ENCODE measurements around the gene EDEM3. TPM values are rescaled to one million over a fixed set of nuclear protein-coding genes. Genes with fewer than 3 reads are reported as not detected.
"Not testable (repeated sequence)": the region's sequence is repeated elsewhere in the genome, so short reads cannot be mapped to it uniquely, and the experiment has no call there.

EDEM3 gene
- total RNA-seq, 1 donor from 2014 or later: 27.0 TPM

DNA sequence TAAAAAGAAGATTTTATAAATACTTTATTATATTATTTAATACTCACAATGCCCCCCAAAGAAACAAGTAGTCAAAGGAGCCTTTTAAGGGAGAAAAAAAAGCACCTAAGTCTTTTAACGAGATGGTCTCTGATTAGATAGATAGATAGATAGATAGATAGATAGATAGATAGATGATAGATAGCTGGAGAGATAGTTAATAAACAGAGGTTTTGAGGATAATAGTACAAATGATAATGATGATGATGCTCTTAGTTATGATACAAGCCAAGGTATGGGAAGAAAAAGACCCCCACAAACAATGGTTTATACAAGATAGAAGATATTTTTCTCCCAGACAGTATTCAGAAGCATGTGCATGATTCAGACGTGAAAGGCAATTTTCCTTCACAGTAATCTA, 14.6 kb upstream of the EDEM3 start:
- DNase-seq (ENCODE audit: low spot score): no peak
- ATAC-seq: no peak

DNA sequence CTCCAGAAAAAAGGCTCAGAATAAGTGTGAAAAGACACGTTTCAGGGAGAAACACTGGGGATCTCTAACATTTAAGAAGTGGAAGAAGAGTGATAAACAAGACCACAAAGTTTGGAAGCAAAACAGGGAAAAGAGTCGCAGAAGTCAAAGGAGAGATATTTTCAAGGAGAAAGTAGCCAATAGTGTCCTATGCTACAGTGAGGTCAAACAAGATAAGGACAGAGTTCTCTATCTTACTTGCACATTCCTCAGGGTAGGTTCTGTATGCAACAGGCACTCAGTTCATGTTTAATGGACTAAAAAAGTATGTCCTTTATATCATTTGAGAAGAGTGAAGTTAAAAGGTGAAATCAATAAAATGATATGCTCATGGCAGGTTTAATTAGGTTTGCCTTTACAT, 13.8 kb upstream of the EDEM3 start:
- DNase-seq (ENCODE audit: low spot score) (no peak), ATAC-seq (no peak)

- no peak for DNase-seq (ENCODE audit: low spot score)
- no peak for ATAC-seq
These were observed 12.9 kb upstream of the EDEM3 start for GRCh38 chr1:184767591-184767990.

- ATAC-seq (peak; percentile 92), DNase-seq (ENCODE audit: low spot score) (peak; percentile 52)
These were observed 9.8 kb upstream of the EDEM3 start for GRCh38 chr1:184764483-184764882.

GRCh38 chr1:184763520-184763919, 8.9 kb upstream of the EDEM3 start:
- not testable (repeated sequence) for DNase-seq (ENCODE audit: low spot score); ATAC-seq

DNA sequence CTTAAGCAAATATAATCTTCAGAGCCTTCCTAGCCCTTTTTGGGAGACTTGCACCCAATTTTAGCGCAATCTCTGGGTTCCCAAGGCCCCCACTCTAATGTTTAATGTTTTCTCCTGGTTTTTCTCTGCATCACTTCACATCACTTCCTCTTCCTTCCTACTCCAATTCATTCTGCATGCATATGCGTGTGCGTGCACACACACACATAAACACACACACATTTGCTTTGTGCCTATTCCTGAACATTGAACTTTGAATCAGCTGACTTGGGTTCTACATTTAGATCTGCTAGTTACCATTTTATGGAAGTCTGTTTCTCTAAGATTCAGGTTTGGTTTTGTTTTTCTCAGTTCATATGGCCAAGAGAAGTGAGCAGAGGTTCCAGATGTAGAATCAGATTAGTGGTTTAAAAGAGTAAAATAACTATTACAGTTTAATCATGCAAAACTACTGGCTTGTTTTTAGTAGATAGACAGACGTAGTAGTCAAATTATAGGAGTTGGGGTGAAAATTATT, 7.4 kb upstream of the EDEM3 start:
- ATAC-seq (no peak), DNase-seq (ENCODE audit: low spot score) (no peak)

DNA sequence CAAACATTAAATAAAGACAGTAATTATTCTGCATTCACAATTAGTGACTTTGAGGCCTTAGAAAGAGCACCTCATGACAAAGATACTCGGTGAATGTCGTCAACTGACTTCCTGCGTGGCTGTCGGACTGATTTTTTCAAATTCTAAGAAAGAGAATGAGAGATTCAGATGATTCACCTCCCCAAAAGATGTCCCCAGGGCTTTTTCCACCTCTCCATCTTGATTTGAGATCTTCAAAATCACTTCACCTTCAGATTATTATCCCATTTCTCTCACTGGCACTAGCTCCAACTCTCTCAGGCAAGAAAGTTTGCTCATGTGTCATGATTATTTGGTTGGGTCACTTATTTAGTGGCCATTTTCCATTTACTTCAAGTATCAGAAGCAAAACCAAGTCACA, 5.0 kb upstream of the EDEM3 start:
- DNase-seq (ENCODE audit: low spot score) (no peak), ATAC-seq (no peak)

GRCh38 chr1:184759112-184759511, 4.5 kb upstream of the EDEM3 start:
- DNase-seq (ENCODE audit: low spot score): no peak
- no peak for ATAC-seq

GRCh38 chr1:184757891-184758290, 3.2 kb upstream of the EDEM3 start:
- DNase-seq (ENCODE audit: low spot score): no peak
- ATAC-seq: no peak

GRCh38 chr1:184757406-184757805, 2.7 kb upstream of the EDEM3 start:
- DNase-seq (ENCODE audit: low spot score): no peak
- no peak for ATAC-seq

DNA sequence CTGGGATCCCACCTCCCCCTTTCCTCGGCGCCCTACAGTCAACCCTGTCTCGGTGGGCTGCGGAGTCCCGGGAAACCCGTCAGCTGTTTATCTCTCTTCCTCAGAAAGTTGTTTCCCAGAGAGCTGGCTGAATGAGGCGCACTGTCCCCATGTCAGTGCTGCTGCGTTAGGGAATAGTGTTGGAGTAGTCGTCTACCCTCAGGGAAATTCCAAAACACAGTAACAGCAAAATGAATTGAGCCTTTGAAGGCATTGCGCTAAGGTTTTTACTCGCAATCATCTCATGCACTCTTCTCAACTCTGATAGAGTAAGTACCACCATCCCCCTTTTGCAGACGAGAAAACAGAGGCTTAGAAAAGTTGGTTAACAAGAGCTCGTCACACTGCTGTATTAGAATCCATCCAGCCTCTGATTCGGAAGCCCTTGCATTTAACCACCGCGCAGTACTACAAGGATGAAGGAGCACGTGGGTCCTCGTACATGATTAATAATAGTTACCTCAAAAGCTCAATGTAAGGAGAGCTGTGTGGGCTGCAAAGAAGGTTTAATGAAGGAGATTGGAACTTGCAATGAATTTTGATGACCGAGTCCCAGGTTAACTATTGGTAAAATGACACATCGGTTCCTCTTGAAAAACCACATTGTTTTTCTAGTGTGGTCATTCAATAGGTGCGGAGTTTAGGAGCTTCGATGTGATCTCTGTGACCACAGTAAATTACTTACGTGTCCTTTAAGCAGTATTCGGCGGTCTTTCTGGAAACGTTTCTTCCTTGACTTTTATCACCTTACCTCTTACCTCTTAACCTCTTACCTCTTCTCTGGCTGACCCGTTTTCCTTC, 788 bp upstream of the EDEM3 start:
- no peak for DNase-seq (ENCODE audit: low spot score)
- ATAC-seq: peak; percentile 36

GRCh38 chr1:184753608-184754475, 816 bp downstream of the EDEM3 start:
- DNase-seq (ENCODE audit: low spot score) (peak; percentile 58), ATAC-seq (peak; percentile 19)

DNA sequence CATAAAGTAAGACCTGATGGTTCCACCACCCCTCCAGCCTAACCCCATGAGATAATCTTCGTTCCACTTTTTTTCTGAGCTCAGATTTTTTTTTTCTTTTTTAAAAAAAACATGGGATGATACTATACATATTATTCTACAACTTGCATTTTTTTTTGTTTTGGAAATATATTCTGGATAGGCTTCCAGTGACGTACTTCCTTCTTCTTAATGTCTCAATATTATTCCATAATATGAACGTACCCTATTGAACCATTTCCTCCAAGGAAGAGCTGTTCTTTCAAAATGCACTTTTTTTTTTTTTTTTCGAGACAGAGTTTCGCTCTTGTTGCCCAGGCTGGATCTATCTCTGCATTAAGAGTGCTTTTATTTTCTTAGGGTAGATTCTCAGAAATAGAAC, 1.5 kb downstream of the EDEM3 start:
- DNase-seq (ENCODE audit: low spot score) (no peak), ATAC-seq (no peak)

DNA sequence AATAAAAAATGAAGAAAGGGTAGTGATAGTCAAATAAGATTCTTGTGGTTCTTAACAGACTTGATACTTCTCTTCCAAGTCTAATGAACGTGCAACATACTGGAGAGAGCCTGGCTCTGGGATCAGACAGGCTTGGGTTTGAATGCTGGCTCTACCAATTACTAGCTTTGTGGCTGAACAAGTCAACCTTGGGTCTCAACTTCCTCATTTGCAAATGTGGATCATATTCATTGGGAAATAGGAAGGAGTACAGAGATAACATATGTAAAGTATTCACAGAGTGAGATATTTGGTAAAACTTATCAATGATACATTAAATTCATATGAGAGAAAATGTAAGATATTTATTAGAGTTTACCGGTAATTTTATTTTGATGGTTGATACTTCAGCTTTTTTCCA, 2.0 kb downstream of the EDEM3 start:
- DNase-seq (ENCODE audit: low spot score) (no peak), ATAC-seq (no peak)

DNA sequence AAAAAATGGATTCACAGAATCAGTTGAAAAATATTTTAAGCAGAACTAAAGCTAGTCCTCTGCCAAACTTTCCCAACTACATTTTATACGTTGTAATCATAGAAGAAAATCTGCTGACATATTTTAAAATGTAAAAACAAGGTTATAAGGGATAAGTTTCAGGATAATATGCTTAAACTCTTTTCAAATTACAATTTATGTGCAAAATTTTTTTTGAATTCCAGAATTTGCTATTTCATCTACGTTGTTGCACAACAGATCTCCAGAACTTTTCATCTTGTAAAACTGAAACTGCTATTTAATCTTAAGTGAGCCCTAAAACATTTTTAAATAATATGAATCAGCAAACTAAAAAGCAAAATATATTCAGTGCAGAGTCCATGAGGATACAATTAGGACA, 5.9 kb downstream of the EDEM3 start:
- ATAC-seq: no peak
- DNase-seq (ENCODE audit: low spot score): no peak

GRCh38 chr1:184747089-184747955, 7.3 kb downstream of the EDEM3 start:
- ATAC-seq: no peak

DNA sequence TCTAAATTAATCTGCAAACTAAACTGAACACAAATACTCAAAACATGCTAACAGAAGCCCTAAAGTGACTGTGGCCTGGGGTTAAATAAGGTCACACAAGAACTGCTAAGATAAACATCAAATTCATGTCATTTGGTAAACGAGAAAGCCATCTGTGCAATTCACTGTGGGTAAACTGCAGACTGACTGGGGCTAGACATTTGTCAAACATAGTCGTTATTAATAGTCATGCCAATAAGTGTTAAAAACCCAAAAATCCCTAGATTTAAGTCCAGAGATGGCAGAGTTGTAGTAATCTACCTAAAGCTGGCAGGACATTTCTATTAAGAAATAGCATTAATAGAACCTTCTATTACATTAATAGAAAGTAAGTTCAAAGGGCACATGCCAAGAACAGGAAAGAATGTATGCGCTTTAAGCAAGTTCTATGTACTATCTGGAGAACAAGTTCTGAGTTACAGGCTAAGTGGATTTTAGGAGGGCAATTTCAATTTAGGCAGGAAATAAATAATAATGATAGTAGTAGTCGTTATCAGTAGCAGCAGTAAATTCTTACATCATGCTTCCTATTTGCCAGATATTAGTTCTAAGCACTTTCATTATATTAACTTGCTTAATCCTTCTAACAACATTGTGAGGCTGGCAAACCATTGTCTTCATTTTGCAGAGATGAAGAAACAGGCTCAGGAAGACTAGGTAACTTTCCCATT, 8.6 kb downstream of the EDEM3 start:
- ATAC-seq (peak; percentile 28), DNase-seq (ENCODE audit: low spot score) (no peak)

More at GRCh38 chr1:184747089-184747955, 7.3 kb downstream of the EDEM3 start:
- DNase-seq (ENCODE audit: low spot score): no peak

GRCh38 chr1:184745110-184745509, 9.5 kb downstream of the EDEM3 start:
- ATAC-seq: no peak

DNA sequence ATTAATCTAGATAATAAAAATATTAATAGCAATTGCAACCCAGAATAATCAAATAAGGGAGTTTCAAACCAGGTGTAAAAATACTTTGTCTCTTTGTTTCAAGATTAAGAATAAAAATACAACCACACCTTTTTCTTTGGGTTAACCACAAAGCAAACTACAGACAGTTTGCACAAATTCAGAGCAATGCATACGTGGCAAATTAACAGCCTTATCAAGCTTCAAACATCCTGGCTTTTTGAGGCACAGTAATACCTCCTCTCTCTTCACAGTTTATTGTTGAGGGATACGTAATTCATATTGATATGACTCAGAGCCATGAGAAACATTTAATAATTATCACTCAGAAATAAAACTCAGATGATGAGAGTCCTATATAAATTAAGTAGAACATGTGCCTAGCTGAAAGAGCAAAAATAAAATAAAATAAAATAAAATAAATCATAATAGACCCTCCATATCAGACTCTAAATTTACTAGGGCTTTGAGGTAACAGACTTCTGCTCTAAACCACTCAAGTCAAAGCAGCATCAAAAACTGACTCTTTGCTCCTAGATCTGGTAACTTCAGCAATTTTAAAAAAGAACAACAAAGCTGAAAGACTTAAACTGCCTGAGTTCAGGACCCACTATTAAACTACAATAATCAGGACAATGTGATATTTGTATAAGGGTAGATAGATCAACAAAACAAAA, 11.4 kb downstream of the EDEM3 start:
- ATAC-seq: no peak
- DNase-seq (ENCODE audit: low spot score): no peak

More at GRCh38 chr1:184745110-184745509, 9.5 kb downstream of the EDEM3 start:
- DNase-seq (ENCODE audit: low spot score): no peak

Data from left lobe of liver (tissue), 2 donors.